Measurements from ENCODE around the gene CPLX1.

DNA sequence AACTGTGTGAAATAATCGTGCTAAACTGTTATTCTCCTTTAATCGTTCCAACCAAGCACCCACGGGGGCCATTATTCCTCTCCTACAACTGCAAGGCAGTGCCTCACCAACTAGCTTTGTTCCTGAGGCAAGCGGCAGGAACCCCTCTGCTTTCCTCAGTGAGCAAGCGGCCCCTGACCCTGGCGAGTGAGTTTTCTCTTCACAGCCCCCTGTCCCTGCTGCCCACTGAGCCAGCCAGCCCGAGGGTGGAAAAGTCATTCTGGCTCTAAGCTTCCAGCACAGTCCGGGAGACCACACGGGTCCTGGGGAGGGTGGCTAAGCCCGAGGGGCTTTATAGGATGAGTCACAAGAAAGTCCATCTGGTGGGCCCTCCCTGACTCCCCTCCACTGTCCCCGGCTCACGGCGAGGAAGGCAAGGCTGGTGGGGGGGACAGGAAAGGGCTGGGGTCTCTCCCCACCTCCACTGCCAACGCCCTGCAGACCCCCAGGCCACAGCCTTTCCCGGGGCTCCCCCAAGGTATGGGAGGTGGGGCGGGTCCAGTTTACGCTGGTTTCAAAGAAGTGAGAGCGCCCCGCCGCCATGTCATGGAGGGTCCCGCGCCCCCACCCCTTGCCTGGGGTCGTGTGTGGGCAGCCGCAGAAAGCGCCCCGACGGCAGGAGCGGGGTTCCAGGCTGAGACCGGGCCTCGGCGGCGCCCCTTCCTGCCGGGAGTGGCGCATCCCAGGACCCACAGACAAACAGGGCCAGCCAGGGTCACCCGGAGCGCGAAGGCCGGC, 45.0 kb downstream of the CPLX1 start:
- TF ChIP-seq, protein P1, sequence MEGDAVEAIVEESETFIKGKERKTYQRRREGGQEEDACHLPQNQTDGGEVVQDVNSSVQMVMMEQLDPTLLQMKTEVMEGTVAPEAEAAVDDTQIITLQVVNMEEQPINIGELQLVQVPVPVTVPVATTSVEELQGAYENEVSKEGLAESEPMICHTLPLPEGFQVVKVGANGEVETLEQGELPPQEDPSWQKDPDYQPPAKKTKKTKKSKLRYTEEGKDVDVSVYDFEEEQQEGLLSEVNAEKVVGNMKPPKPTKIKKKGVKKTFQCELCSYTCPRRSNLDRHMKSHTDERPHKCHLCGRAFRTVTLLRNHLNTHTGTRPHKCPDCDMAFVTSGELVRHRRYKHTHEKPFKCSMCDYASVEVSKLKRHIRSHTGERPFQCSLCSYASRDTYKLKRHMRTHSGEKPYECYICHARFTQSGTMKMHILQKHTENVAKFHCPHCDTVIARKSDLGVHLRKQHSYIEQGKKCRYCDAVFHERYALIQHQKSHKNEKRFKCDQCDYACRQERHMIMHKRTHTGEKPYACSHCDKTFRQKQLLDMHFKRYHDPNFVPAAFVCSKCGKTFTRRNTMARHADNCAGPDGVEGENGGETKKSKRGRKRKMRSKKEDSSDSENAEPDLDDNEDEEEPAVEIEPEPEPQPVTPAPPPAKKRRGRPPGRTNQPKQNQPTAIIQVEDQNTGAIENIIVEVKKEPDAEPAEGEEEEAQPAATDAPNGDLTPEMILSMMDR (IDR thresholded peaks at IDR 0.05), result no peak
- TF ChIP-seq POLR2A (IDR thresholded peaks at IDR 0.05), result no peak

Data from testis (tissue), 2 donors.